ENCODE measurements around the gene WDR70.

- TF ChIP-seq CTCF (conservative IDR thresholded peaks at IDR 0.05), result no peak
- TF ChIP-seq EZH2 (IDR thresholded peaks at IDR 0.05; ENCODE audit: low read depth), result no peak
Observed at GRCh38 chr5:37517686-37518085, 138.6 kb downstream of the WDR70 start.

Measured in PC-9 (cell line).